ENCODE measurements around the gene IL1R1. TPM values are rescaled to one million over a fixed set of nuclear protein-coding genes. Genes with fewer than 3 reads are reported as not detected.

IL1R1 gene
- total and polyA plus RNA-seq, 12 donors: 8.6 to 153 (median 126) TPM

DNA sequence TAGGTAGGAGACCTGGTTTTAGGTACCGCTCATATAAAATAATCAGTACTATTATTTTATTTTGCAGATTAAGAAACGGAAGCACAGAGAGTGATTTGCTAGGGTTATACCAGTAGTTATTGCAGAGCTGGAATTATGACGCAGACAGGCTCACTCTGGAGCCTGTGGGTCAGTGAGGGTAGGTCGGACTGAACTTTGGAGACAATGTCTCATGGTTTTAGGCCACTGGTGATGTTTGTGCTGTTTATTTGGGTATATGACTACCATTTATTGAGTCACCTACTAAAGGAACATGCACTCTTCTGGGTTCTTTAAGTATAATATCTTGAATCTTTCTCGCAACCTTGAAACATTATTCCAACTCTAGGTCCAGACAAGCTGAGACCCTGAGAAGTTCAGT, 33.5 kb upstream of the IL1R1 start:
- Histone ChIP-seq H3K27me3 (no peaks in the 10 kb centered on the region), H3K4me3 (no peak overlapping the region), H3K9me3 (replicated peaks in 1 of 3) (no peaks in the 10 kb centered on the region), H3K36me3 (replicated peaks in 1 of 2) (no peaks in the 10 kb centered on the region), H3K4me1 (replicated peaks in 1 of 2) (peaks cover 0 to 2% of the 10 kb centered on the region in 2 donors), H3K27ac (no peak overlapping the region)
- WGBS, 4 donors: 87 to 96% (median 95%) methylated on average over 4 to 5 of the region's 5 CpGs
- TF ChIP-seq POLR2A (IDR thresholded peaks at IDR 0.05): no peak
- TF ChIP-seq, protein P1, sequence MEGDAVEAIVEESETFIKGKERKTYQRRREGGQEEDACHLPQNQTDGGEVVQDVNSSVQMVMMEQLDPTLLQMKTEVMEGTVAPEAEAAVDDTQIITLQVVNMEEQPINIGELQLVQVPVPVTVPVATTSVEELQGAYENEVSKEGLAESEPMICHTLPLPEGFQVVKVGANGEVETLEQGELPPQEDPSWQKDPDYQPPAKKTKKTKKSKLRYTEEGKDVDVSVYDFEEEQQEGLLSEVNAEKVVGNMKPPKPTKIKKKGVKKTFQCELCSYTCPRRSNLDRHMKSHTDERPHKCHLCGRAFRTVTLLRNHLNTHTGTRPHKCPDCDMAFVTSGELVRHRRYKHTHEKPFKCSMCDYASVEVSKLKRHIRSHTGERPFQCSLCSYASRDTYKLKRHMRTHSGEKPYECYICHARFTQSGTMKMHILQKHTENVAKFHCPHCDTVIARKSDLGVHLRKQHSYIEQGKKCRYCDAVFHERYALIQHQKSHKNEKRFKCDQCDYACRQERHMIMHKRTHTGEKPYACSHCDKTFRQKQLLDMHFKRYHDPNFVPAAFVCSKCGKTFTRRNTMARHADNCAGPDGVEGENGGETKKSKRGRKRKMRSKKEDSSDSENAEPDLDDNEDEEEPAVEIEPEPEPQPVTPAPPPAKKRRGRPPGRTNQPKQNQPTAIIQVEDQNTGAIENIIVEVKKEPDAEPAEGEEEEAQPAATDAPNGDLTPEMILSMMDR (IDR thresholded peaks at IDR 0.05): no peak
- intact Hi-C loops (cut with DNase I): no loop called here
- no peak for DNase-seq

DNA sequence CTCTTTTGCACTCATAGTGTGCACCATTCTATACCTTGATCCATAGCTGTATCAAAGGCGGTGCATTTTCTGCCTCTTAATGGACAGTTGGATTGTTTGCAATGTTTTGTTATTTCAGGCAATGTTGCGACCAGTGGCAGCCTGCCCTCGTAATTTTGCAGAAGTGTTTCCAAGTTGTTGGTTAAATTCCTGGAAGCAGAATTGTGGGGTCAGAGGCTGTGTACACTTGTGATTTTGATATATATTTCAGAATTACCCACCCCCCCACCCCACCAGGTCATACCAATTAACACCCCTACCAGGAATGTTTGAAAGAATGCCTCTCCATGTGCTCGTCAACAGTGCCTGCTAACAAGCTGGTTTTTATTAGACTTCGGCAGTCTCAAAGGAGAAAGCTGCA, 32.4 kb upstream of the IL1R1 start:
- intact Hi-C loops (cut with DNase I): no loop called here

DNA sequence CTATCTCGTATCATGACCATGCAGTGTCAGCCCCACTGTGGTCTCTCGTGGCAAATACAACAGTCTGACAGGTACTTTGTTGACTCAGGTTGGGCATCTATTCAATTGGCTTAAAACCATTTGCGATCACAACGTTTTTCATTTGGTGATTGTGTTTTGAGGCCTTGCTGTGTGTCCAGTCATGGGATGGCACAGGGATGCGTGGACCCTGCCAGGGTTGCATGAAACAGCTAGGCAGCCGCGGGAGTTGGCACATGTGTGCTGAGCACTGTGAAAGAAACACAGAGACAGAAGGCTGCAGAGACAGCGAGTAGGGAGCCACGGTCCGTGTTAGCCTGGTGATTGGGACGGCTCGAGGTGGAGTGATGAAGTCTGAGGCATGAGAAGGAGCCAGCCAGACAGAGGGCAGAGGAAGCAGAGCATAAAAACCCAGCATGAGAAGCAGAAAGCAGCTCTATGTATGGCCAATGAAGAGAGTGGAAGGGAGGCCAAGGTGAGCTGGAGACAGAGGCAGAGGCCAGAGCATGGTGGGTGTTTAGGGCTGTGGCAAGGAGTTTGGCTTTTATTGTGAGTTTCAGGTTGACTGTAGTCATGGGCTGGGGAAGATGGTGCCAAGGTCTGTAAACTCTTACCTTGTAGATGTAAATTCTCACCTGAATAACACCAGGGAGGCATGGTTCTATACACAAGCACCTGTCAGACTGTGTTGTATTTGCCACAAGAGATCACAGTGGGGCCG, 31.8 kb upstream of the IL1R1 start:
- Histone ChIP-seq H3K9me3 (replicated peaks in 1 of 3) (no peaks in the 10 kb centered on the region), H3K36me3 (replicated peaks in 1 of 2) (no peaks in the 10 kb centered on the region), H3K27me3 (no peaks in the 10 kb centered on the region), H3K27ac (no peak overlapping the region), H3K4me3 (no peak overlapping the region), H3K4me1 (replicated peaks in 1 of 2) (peaks cover 0 to 6% of the 10 kb centered on the region in 2 donors)
- TF ChIP-seq, protein P1 (IDR thresholded peaks at IDR 0.05): no peak
- no peak for TF ChIP-seq POLR2A (IDR thresholded peaks at IDR 0.05)
- DNase-seq: no peak
- 81 to 90% (median 85%) methylated on average over 13 of the region's 13 CpGs for WGBS, 4 donors
- intact Hi-C loops (cut with DNase I): no loop called here

More for the DNA sequence above, 32.4 kb upstream of the IL1R1 start:
- H3K36me3 ChIP-seq (replicated peaks in 1 of 2): no peaks in the 10 kb centered on the region
- H3K27ac ChIP-seq: no peak overlapping the region
- no peaks in the 10 kb centered on the region for H3K27me3 ChIP-seq
- TF ChIP-seq, protein P1 (IDR thresholded peaks at IDR 0.05): no peak
- H3K4me3 ChIP-seq: no peak overlapping the region
- peaks cover 0 to 3% of the 10 kb centered on the region in 2 donors for H3K4me1 ChIP-seq (replicated peaks in 1 of 2)
- 67 to 77% (median 73%) methylated on average over 4 to 5 of the region's 5 CpGs for WGBS, 4 donors
- no peak for DNase-seq
- H3K9me3 ChIP-seq (replicated peaks in 1 of 3): no peaks in the 10 kb centered on the region

DNA sequence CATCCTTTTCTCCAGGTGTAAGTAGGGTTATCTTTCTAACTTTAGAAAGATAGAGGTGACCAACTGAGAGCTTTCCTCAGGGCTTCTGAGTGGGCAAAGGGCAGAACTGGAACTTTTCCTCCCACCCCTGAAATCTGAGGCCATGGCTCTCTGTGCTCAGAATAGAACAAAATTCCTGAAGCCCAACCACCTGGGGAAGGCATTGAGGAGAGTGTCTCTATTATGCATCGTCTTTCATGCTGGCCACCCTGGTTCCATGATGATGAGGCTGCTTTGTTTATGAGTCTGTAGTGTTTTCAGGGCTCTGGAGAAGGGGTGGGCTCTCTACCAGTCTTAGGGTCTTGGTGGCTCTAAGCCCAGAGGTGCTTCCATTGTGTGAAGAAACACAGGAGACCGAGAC, 30.7 kb upstream of the IL1R1 start:
- Histone ChIP-seq H3K27me3 (no peaks in the 10 kb centered on the region), H3K36me3 (replicated peaks in 1 of 2) (no peaks in the 10 kb centered on the region), H3K9me3 (replicated peaks in 1 of 3) (no peaks in the 10 kb centered on the region), H3K4me3 (no peak overlapping the region), H3K4me1 (replicated peaks in 1 of 2) (peaks cover 0 to 10% of the 10 kb centered on the region in 2 donors), H3K27ac (no peak overlapping the region)
- intact Hi-C loops (cut with DNase I): no loop called here
- DNase-seq: no peak
- no peak for TF ChIP-seq POLR2A (IDR thresholded peaks at IDR 0.05)
- TF ChIP-seq, protein P1 (IDR thresholded peaks at IDR 0.05): no peak
- WGBS, 4 donors: 75 to 93% (median 87%) methylated on average over 2 of the region's 2 CpGs
